NCI-H69 (cell line): Measurements from ENCODE around the gene COPZ2.
"Not testable (repeated sequence)": the region's sequence is repeated elsewhere in the genome, so short reads cannot be mapped to it uniquely, and the experiment has no call there.

ENCODE experiments used
- DNase-seq: peaks from one replicate; lab custom pipeline; 2025; lab: John Stamatoyannopoulos, UW

Gene COPZ2

DNA sequence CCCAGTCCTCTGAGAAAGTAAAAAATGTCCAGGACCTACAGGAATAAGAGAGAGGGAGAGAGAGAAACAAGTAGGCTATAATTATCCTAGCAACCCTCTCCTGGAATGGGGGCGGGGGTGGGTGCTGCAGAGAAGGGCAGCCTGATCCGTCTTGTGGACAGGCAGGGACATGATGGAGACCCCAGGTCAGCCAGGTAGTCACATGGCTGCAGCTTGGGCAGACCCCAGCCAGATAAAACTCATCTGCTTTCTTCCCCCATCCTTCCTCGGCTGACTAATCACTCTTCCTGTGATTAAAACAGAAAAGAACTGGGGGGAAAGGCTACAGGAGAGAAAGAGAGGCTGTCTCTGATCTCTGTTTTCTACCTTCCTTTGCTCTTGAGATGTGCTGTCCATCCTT is 32.6 kb downstream of the COPZ2 start:
- DNase-seq = peak; percentile 91

DNA sequence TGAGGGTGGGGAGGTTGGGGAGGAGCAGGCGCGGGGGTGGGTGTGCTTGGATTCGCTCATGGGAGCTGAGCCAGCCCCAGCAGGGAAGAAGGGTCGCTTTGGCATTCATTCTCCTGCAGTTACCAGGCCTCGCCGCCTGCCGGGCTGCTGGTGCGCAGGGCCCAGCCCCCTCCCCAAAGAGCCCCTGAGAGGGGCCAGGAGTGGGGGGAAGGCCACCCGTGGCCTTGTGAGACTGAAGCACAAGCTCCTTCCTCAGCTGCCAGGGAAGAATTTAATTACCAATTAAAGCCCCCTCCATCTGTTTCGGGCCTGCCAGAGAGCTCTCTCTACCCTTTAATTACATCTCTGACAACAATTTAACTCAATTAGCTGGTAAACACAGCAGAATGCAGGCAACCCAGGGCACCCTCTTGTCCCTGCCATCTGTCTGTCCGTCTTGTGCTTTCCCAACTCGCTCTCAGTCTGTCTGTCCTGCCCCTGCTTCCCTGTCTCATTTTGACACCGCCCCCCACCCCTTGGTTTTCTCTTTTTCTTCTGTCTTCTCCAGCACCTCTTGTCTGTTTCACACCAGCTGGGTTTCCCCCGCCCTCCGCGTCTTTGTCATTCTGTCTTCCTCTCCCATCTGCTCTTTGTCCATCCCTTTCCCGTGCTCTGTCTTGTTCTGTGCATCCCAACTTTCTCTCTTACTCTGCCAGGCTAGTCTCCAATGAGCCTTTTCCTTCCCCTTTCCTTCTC is 34.0 kb downstream of the COPZ2 start:
- DNase-seq = peak; percentile 100

DNA sequence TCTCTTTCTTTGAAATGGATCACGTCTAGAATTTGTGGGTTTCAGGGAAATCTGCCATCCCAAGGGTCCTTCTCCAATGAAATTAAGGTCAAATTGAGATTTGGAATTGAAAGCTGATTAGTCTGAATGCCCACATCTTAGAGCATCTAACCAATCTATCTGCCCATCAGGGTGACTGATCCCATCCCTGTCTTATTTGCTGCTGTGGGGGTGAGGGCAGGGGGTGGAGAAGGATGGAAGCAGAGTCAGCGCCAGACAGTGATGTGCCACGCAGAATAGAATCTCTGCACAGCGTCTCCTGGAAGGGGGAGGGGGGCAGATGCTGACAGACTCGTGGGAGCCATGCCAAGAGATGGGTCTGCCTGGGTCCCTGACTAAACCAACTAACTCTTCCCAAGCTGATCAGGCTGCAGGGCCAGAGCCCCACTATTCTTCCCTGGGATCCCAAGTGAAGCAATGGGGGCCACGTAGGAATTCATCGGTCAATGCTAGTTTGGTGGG is 34.6 kb downstream of the COPZ2 start:
- peak; percentile 99 for DNase-seq

DNA sequence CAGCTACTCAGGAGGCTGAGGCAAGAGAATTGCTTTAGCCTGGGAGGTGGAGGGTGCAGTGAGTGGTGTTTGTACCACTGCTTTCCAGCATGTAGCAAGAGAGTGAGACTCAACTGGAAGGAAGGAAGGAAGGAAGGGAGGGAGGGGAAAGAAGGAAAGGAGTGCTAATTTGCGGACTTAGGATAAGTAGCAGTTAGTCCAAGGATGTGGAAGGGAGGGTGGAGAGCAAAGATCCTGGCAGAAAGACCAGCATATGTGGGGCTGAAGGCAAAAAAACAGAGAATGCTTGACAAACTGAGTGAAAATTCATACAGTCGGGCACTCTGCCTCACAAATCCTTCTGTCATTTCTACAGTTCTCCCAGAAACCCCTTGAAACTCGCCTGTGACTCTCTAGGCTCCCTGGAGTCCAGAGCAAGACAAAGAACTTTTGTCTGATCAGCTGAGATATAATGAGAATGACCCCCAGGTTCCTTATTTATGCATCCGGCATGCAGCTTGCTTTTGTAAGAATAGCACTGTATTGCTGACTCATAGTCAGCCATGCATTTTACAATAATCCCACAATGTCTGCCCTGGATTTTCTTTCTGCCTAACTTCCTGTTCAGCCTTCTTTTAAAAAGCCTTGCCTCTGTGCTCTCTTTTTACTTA is 35.2 kb downstream of the COPZ2 start:
- peak; percentile 97 for DNase-seq

DNA sequence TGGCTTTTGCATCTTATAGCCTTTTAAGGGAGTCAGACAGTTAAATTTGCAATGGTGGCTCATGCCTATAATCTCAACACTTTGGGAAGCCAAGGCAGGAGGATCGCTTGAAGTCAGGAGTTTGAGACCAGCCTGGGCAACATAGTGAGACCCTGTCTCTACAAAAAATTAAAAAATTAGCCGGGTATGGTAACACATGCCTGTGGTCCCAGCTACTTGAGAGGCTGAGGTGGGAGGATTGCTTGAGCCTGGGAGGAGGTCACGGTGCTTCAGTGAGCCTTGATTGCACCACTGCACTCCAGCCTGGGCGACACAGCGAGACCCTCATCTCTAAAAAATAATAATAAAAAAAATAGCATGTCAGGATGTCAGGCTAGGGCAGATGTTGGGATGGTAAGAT is 35.9 kb downstream of the COPZ2 start:
- not testable (repeated sequence) for DNase-seq

DNA sequence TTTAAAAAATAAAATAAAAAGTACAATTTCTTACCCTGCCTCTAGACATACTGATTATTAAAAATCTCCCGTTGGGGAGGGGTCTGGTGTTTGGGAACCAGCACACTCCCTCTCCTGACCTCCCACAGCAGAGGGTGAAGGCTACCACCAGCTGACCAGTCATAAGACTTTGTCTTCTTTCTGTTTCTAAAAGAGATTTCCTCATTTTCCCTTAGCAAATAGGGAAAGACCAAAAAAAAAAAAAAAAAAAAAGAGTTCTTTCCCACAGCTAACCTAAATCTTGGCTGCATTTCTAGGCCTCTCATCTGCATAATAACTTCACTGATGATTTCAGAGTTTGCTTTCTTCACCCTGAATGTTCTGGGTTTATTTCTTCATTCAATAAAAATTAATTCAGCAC is 36.4 kb downstream of the COPZ2 start:
- peak; percentile 19 for DNase-seq

DNA sequence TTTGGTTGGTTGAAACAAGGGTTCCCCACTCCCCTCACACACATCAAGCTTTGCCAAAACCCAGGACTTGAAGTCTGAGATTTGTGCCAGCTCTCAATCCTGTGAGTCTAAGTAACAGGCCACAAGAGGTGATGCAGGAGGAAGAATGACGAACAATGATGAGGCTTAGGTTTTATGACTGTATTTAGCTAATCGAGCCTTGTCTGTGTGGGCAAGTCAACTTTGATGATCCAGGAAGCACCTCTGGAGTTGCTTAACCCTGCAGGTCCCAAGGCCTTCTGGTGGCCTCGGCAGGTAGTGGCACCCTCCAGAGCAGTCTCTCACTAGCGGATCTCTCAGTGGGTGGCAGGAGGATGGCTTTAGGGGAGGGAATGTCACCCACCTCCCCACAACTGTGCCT is 38.0 kb downstream of the COPZ2 start:
- DNase-seq = peak; percentile 89

DNA sequence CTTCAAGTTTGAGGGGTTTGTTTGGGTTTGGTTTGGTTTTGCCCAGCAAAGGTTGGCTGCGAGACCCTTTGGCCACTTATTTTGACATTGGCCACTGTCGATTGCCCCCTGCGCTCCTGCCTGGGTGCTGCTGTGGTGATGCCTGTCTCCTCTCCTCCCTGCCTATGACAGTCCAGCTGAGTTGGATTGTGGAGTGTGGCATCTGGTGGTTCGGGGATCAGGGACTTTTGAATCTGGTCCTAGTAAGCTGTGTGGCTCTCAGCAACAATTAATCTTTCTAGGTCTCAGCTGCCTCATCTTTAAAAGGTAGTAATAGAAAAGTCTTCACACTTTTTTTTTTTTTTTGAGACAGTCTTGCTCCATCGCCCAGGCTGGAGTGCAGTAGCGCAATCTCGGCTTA is 39.6 kb downstream of the COPZ2 start:
- DNase-seq = no peak

DNA sequence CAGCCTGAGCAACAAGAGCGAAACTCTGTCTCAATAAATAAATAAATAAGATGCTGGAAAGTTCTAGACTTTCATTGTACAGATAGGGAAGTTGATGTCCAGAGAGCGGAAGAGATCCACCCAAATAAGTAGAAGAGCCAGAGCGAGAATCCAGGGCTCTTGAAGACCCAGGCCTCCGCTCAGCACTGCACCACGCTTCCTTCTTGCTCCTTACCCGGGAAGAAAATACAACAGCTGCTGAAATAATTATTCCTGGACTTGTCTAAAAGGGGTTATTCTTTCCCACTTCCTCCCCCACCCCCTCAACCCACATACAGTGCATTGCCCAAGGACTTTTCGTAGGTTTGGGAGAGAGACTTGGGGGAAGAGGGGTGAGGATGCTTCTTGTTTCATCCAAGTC is 40.0 kb downstream of the COPZ2 start:
- no peak for DNase-seq

DNA sequence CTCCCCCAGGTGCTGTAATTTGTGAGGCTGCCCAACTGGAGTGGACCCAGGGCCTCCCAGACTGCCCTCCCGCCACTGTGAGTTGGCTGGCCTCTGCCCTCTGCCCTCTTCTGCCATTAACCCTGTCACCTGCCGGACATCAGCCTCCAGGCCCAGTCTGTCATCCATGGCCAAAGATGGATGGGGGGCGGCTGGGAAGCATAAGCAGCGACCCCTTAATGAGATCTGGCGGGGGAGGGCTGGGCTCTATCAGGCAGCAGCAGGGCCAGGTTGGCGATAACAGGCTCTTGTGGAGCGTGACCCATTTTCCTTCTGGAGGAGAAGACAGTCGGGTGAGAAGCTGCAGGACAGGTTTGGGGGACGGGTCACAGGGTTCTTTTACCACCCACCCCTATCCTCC is 41.4 kb downstream of the COPZ2 start:
- DNase-seq = peak; percentile 58

DNA sequence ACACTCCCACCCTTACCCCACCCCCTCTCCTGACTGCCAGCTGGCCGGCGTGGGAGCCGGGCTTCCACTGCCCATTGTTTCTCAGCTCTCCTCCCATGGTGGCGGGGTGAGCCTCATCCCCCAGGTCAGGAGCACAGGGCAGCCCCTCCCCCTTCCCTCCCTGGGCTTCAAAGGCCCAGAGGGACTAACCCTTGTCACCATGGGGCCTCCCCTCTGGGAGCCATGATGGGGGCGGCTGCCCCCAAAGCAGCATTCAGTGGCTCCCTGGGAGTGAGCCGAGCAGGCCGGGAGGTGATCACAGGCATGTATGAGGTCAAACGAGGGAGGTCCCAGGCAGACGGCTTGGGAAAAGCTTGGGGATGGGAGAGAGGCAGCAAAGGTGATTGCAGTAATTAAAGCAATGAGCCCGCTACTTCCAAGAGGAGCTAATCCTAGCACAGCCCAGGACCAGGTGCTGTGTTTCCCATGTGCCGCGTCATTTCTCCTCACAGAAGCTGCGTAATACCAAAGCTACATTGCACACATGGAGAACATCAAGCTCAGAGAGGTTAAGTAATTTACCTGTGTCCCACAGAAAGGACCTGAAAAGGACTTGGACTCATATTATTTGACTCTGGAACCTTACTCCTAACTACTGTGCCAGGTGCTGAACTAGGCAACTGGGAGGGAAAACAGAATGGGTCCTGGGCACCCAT is 42.2 kb downstream of the COPZ2 start:
- peak; percentile 72 for DNase-seq

DNA sequence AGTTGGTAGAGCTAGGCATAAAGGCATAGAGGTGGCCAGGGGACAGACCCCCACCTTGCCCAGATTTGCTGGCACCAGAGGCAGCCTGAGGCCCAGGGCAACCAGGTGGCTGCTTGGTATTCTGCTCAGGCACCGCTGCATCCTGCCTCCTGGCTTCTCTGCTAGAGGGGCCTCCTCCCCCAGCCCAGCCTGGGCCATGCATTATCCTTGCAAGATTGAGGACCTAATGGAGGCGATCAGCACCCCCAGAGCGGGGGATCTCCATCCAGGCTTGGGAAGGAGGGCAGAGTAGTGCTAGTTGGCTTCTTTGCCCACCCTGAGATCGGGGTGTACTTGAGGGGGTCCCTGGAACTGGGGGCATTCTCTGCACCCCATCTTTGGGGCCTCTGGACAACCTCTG is 42.9 kb downstream of the COPZ2 start:
- peak; percentile 44 for DNase-seq

DNA sequence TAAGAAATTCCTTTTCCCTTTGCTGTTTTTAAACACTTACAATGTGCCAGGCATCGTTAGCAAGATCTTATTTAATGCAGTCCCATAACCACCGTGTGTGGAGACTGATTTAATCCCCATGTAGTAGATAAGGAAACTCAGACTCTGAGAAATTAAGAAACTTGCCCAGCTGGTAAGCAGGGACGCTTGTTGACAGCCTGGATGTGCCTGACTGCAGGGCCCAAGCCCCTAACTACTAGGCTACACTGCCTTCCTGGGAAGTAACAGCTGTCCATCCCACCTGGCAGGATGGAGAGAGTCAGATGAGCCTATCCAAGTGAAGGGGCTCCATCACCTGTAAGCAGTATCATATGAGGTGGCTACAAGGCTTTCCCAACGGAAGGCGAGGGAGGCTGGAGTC is 43.6 kb downstream of the COPZ2 start:
- peak; percentile 36 for DNase-seq

DNA sequence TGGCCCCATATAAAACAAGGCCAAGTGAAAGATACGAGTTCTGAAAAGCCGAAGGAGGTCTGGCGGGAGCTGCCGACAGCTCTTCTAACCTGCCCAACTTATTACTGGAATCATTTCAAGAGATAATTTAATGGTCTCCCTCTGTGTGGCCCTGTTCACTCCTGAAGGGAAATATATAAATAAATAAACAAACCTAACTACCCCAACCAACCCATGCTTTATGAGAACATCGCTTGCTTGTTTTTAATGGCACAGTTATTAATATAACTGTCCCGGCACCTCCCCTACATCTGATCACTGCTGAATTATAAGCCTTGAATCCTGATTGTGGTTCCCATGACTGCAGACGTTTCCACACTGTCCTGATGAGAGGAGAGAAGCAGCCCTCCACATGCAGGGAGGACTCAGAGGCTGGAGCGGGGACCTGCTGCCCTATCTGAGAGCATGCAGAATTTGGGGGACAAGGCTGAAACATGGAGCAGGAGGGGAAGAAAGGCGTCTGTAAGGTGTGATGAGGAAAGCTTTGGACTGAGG is 44.5 kb downstream of the COPZ2 start:
- DNase-seq = peak; percentile 73

DNA sequence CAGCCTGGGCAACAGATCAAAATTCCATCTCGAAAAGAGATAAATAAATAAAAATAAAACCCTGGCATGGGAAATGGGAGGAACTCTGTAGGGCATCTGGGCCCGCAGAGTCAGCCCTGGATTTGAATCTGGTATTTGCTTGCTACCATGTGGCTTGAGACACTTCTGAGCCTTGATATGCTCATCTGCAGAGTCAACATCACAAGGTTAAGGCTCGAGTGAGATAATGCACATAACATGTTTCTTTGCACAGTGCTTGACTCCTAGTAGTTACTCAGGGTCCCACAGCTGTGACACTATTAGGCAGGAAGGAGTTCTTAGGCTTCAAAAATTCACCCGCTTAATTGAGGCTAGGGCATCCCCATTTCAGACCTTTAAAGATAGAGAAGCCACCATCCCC is 45.4 kb downstream of the COPZ2 start:
- peak; percentile 71 for DNase-seq

DNA sequence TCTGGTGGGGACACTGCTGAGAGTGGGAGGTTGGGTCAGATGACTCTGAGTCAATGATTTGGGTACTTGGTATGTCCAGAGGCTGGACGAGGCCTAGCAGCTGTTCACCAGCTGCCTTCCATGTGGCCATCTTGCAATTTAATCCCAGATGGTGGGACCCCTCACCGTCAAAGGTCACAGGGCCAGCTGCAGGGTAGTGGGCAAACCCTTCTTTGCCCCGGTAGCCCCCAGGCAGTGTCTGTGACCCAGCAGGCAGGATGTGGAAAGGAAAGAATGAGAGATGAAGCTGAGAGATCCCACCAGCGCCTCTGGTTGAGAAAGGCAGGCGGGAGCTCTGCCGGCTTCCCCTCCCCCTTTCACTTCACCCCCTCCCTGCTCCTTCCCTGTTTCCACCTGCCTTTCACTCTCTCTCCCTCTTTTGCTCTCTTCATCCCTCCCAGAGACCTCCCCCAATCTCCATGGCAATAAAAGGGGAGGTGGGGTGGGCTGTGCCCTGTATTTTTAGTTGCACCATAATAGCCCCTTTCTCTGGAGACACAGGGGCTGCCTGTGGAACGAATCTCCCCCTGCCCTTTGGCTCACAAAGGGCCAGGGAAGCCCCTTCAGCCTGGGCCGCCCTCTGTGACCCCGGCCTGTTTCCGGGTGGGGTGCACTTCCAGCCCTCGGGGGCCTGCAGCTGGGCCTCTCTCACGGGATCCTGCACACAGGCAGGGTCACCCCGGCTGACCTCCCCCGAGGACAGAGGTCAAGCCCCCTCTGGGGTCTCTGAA is 46.5 kb downstream of the COPZ2 start:
- peak; percentile 85 for DNase-seq

DNA sequence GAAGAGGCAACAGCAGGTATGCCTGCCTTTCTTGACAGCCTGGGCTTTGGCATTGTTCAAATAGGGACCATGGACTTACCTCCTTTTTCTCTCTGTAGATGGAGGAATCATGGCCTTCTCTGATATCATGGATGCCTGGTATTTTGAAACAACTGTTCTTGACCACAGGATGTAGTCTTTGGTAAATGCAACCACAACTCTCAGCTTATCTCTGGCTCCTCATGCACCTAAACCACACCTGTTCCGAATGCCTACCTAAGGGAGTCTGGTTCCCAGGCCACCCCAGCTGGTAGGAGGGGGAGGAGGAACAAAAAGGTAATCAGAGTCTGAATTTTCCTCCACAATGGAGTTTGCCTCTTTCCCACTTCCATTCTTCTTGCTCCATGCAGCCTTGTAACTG is 47.9 kb downstream of the COPZ2 start:
- DNase-seq = peak; percentile 51

DNA sequence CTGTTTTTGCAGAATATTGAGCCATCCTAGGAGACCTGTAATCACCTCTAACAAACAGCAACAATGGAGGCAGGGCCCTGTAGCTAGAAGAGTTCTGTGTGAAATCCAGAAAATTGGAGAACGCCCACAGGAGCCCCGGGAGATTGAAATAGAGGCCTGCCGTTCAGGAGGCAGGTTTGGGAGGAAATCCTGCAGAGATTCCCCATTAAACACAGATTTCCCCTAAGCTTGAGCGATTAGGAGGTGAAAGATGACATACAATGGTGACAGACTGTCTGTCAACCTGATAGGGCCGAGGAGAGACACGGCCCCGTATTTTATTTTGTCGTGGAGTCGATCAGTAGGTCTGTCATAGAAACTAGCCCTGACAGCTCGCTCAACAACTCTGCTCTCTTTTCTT is 48.4 kb downstream of the COPZ2 start:
- no peak for DNase-seq

DNA sequence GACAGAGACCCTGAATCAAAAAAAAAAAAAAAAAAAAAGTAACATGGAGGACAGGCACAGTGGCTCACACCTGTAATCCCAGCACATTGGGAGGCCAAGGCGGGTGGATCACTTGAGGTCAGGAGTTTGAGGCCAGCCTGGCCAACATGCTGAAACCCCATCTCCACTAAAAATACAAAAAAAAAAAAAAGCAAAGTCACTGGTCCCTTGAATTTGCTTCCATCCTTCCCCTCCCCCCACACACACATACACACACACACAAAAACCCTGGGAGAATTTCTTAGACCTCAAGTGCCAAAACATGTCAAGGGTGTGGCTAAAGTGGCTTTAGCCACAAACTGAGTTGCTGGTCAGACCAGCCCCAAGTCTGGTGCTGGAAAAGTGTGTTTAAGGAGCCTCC is 49.2 kb downstream of the COPZ2 start:
- peak; percentile 46 for DNase-seq

DNA sequence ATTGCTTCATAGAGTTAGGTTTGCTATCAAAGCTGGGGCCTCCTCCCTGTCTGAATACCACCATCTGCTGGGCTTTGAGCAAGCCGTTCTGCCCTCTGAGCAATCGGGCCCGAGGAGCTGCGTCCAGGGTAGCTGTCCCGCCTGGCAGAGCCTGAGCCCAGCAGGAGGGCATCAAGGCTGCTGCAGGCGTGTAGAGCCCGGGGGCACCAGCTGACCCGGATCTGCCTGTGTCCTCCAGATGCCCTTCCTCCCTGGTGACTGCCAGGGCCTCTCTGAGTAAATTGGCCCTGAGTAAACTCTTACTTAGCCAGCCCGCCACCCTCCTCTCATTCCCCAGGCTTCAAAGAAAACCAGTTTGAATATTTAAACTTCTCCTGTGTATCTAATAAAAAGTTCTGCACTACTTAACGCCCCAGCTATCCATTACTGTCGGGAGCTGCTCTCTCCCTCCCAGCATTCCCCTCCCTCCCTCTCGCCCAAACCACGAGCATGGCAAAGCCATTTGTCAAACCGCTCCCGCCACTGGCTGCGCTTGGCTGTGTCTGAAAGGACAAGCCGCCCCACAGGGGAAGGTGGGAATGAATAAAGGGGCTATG is 50.3 kb downstream of the COPZ2 start:
- DNase-seq = peak; percentile 98

DNA sequence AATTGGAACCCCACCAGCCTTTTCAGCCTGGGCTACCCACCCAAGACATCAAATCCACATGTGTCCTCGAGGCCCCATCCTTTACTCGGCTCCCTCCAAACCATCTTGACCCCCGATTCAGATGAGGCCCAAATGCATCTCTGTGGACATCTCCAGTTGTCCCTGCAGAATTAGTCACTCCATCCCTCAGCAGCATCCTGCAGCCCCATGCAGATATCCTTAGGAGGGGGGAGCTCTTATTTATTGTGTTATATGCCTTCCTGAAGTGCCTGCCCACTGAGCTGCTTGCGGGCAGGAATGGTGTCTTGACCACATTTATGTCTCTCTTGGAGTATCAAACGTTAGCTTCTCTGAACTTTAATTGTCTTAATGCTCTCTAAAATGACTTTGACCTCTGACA is 51.1 kb downstream of the COPZ2 start:
- peak; percentile 55 for DNase-seq
